ENCODE results near the gene NAA40. TPM values are rescaled to one million over a fixed set of nuclear protein-coding genes. Genes with fewer than 3 reads are reported as not detected.
A peak's percentile ranks its signal among the peaks of the same experiment; 100 is the strongest.

The NAA40 gene
- total and polyA plus RNA-seq, 2 of the 13 experiments (the other 11 are each of a cell fraction or from before 2014, with no cell fraction given), result 11.1 to 17.9 TPM

GRCh38 chr11:63974259-63975143 lies 35.7 kb downstream of the NAA40 start, which contains the start of gene COX8A (continued):
- no peak for TF ChIP-seq MBD4 (IDR thresholded peaks at IDR 0.05; ENCODE audit: borderline replicate concordance, low read length)
- TF ChIP-seq, protein P1, sequence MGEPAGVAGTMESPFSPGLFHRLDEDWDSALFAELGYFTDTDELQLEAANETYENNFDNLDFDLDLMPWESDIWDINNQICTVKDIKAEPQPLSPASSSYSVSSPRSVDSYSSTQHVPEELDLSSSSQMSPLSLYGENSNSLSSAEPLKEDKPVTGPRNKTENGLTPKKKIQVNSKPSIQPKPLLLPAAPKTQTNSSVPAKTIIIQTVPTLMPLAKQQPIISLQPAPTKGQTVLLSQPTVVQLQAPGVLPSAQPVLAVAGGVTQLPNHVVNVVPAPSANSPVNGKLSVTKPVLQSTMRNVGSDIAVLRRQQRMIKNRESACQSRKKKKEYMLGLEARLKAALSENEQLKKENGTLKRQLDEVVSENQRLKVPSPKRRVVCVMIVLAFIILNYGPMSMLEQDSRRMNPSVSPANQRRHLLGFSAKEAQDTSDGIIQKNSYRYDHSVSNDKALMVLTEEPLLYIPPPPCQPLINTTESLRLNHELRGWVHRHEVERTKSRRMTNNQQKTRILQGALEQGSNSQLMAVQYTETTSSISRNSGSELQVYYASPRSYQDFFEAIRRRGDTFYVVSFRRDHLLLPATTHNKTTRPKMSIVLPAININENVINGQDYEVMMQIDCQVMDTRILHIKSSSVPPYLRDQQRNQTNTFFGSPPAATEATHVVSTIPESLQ (CRISPR knock-in tag; conservative IDR thresholded peaks at IDR 0.05), result 0 out of 2 replicates have a peak, but pooled peaks have one; percentile 26
- peak; percentile 98 for TF ChIP-seq ZBTB21 (CRISPR knock-in tag; IDR thresholded peaks at IDR 0.05)
- TF ChIP-seq, protein P2, sequence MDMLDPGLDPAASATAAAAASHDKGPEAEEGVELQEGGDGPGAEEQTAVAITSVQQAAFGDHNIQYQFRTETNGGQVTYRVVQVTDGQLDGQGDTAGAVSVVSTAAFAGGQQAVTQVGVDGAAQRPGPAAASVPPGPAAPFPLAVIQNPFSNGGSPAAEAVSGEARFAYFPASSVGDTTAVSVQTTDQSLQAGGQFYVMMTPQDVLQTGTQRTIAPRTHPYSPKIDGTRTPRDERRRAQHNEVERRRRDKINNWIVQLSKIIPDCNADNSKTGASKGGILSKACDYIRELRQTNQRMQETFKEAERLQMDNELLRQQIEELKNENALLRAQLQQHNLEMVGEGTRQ (IDR thresholded peaks at IDR 0.05; ENCODE audit: low read depth, low read length), result no peak
- TF ChIP-seq, protein P2 (CRISPR knock-in tag; IDR thresholded peaks at IDR 0.05; ENCODE audit: borderline replicate concordance), result no peak; the same call in 1 of the 2 replicates
- TF ChIP-seq ZNF17 (CRISPR knock-in tag; IDR thresholded peaks at IDR 0.05), result no peak
- no peak for TF ChIP-seq MTA3 (CRISPR knock-in tag; IDR thresholded peaks at IDR 0.05)
- peak; percentile 39; the same call in 1 of the 2 replicates for TF ChIP-seq PATZ1 (CRISPR knock-in tag; IDR thresholded peaks at IDR 0.05)
- TF ChIP-seq, protein P3, sequence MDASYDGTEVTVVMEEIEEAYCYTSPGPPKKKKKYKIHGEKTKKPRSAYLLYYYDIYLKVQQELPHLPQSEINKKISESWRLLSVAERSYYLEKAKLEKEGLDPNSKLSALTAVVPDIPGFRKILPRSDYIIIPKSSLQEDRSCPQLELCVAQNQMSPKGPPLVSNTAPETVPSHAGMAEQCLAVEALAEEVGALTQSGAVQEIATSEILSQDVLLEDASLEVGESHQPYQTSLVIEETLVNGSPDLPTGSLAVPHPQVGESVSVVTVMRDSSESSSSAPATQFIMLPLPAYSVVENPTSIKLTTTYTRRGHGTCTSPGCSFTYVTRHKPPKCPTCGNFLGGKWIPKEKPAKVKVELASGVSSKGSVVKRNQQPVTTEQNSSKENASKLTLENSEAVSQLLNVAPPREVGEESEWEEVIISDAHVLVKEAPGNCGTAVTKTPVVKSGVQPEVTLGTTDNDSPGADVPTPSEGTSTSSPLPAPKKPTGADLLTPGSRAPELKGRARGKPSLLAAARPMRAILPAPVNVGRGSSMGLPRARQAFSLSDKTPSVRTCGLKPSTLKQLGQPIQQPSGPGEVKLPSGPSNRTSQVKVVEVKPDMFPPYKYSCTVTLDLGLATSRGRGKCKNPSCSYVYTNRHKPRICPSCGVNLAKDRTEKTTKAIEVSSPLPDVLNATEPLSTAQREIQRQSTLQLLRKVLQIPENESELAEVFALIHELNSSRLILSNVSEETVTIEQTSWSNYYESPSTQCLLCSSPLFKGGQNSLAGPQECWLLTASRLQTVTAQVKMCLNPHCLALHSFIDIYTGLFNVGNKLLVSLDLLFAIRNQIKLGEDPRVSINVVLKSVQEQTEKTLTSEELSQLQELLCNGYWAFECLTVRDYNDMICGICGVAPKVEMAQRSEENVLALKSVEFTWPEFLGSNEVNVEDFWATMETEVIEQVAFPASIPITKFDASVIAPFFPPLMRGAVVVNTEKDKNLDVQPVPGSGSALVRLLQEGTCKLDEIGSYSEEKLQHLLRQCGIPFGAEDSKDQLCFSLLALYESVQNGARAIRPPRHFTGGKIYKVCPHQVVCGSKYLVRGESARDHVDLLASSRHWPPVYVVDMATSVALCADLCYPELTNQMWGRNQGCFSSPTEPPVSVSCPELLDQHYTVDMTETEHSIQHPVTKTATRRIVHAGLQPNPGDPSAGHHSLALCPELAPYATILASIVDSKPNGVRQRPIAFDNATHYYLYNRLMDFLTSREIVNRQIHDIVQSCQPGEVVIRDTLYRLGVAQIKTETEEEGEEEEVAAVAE (CRISPR knock-in tag; IDR thresholded peaks at IDR 0.05; ENCODE audit: borderline replicate concordance), result peak; percentile 76; the same call in 1 of the 2 replicates
- TF ChIP-seq ZXDC (CRISPR knock-in tag; IDR thresholded peaks at IDR 0.05), result 0 out of 2 replicates have a peak, but pooled peaks have one; percentile 44
- peak; percentile 83; the same call in 1 of the 2 replicates for TF ChIP-seq ZNF737 (CRISPR knock-in tag; IDR thresholded peaks at IDR 0.05; ENCODE audit: borderline replicate concordance)
- TF ChIP-seq SALL2 (CRISPR knock-in tag; IDR thresholded peaks at IDR 0.05), result peak; percentile 52; the same call in 1 of the 2 replicates
- no peak for TF ChIP-seq BHLHE40 (IDR thresholded peaks at IDR 0.05; ENCODE audit: low read length)
- TF ChIP-seq MEIS1 (CRISPR knock-in tag; IDR thresholded peaks at IDR 0.05; ENCODE audit: borderline replicate concordance), result no peak
